Measurements from ENCODE around the gene PDGFC. TPM values are rescaled to one million over a fixed set of nuclear protein-coding genes. Genes with fewer than 3 reads are reported as not detected.

Gene PDGFC
- total and polyA plus RNA-seq, 2 of the 8 experiments (the other 6 are each of a cell fraction or from before 2014, with no cell fraction given) = 0.65 to 2.7 TPM

GRCh38 chr4:156966836-156967235 is 4.8 kb downstream of the PDGFC start:
- Histone ChIP-seq H3K79me2 (ENCODE audit: control insufficient read depth in 1 of 2, insufficient read depth in 2 of 2, low read length in 2 of 2) (no peaks in the 10 kb centered on the region), H3K56ac (replicated peaks; ENCODE audit: insufficient read length, low read depth, low read length) (no peak overlapping the region), H3K27me3 (replicated peaks in 1 of 4; ENCODE audit: control insufficient read depth in 3 of 4, extremely low read depth in 1 of 4, insufficient read depth in 3 of 4, low read length in 3 of 4) (peaks cover 0 to 5% (median 2%) of the 10 kb centered on the region in 4 experiments; a peak in 3 of 7 replicates), H2BK15ac (ENCODE audit: low read length) (no peak overlapping the region), H4K20me1 (replicated peaks in 1 of 2; ENCODE audit: control insufficient read depth in 1 of 2, insufficient read depth in 2 of 2, low read length in 2 of 2) (peaks cover 0 to 5% of the 10 kb centered on the region in 2 experiments), H2BK120ac (replicated peaks; ENCODE audit: low read depth, low read length) (no peak overlapping the region), H2BK20ac (ENCODE audit: low read length) (no peak overlapping the region), H3K27ac (ENCODE audit: low read depth, low read length) (no peak overlapping the region), H3K23me2 (ENCODE audit: low read depth, low read length) (peaks cover 6% of the 10 kb centered on the region), H3K4me3 (ENCODE audit: extremely low read depth in 1 of 4, insufficient read depth in 2 of 4, low read depth in 3 of 4, low read length in 4 of 4) (no peak overlapping the region), H4K5ac (ENCODE audit: insufficient read length, low read depth, low read length) (no peak overlapping the region), H3K23ac (ENCODE audit: insufficient read length) (no peak overlapping the region), H4K8ac (ENCODE audit: extremely low read depth, insufficient read depth, low read length) (no peak overlapping the region), H3K36me3 (ENCODE audit: control insufficient read depth in 2 of 4, insufficient read depth in 4 of 4, low read length in 3 of 4) (no peaks in the 10 kb centered on the region), H3K9ac (replicated peaks in 1 of 4; ENCODE audit: extremely low read depth in 1 of 4, low read depth in 3 of 4, low read length in 3 of 4) (no peak overlapping the region), H3K4me1 (replicated peaks in 1 of 4; ENCODE audit: control insufficient read depth in 3 of 4, insufficient read depth in 4 of 4, low read length in 3 of 4) (peaks cover 0 to 8% (median 5%) of the 10 kb centered on the region in 4 experiments; a peak in 5 of 7 replicates), H3K4me2 (ENCODE audit: insufficient read depth in 1 of 2, low read depth in 2 of 2, low read length in 2 of 2) (no peak overlapping the region), H4K91ac (replicated peaks; ENCODE audit: insufficient read length, low read length) (no peak overlapping the region), H3K4ac (replicated peaks; ENCODE audit: insufficient read length, low read depth, low read length) (no peak overlapping the region), H3K9me3 (ENCODE audit: insufficient read depth in 2 of 2, low read depth in 1 of 2, low read length in 1 of 2) (no peaks in the 10 kb centered on the region), H2BK12ac (ENCODE audit: low read depth, low read length) (no peak overlapping the region), H3K18ac (ENCODE audit: extremely low read depth, low read length) (no peak overlapping the region), H2BK5ac (ENCODE audit: low read depth, low read length) (no peak overlapping the region), H2AK5ac (ENCODE audit: low read depth, low read length) (no peak overlapping the region), H3K79me1 (ENCODE audit: low read depth, low read length) (no peaks in the 10 kb centered on the region), H3K14ac (ENCODE audit: insufficient read length) (no peak overlapping the region), H2AFZ (ENCODE audit: low read length) (no peak overlapping the region)
- 89% methylated on average over 2 of the region's 2 CpGs; no CpG with 5 or more reads in 1 of the 2 experiments for WGBS, 2 experiments (ENCODE audit: extremely low coverage in 1 of 2, insufficient coverage in 1 of 2, insufficient read length in 1 of 2, insufficient replicate concordance in 2 of 2, low coverage in 1 of 2, low lambda C conversion rate in 2 of 2, missing lambda C conversion rate in 1 of 2)
- ChIA-PET CTCF (ENCODE audit: partially characterized antibody) (interaction anchor here (0.7 to 5.3 kb wide), 5 partner anchors 76 to 798 kb away, joined by 3 to 21 read pairs (median 3); no protein-coding TSS in a partner anchor), POLR2A (ENCODE audit: partially characterized antibody) (no interaction called here)
- FAIRE-seq (no peak), DNase-seq (ENCODE audit: low read depth in 1 of 2, low spot score in 2 of 2) (no peak)
- TF ChIP-seq GTF2F1 (IDR thresholded peaks at IDR 0.05; ENCODE audit: borderline replicate concordance, low read depth, low read length) (no peak), JUND (IDR thresholded peaks at IDR 0.05; ENCODE audit: low read length) (no peak), SRF (IDR thresholded peaks at IDR 0.05; ENCODE audit: low read depth, low read length) (no peak), YY1 (IDR thresholded peaks at IDR 0.05; ENCODE audit: low read depth, low read length) (no peak), KDM5A (IDR thresholded peaks at IDR 0.05; ENCODE audit: low read length) (no peak), RFX5 (IDR thresholded peaks at IDR 0.05; ENCODE audit: borderline replicate concordance, low read depth, low read length) (no peak), MAX (IDR thresholded peaks at IDR 0.05) (no peak), BACH1 (IDR thresholded peaks at IDR 0.05; ENCODE audit: low read length) (no peak), CHD1 (IDR thresholded peaks at IDR 0.05; ENCODE audit: low read depth, low read length) (no peak), SIN3A (conservative IDR thresholded peaks at IDR 0.05 in 1 of 2, IDR thresholded peaks at IDR 0.05 in 1 of 2; ENCODE audit: low read depth in 1 of 2, low read length in 2 of 2) (no peak), EP300 (IDR thresholded peaks at IDR 0.05; ENCODE audit: borderline replicate concordance in 1 of 2, low read depth in 2 of 2, low read length in 2 of 2) (no peak), TEAD4 (IDR thresholded peaks at IDR 0.05; ENCODE audit: low read depth, low read length) (no peak), HDAC2 (IDR thresholded peaks at IDR 0.05; ENCODE audit: borderline replicate concordance in 1 of 2, low read depth in 2 of 2, low read length in 2 of 2) (no peak)
